ENCODE data around the gene CACNA1I.

- TF ChIP-seq CTCF (conservative IDR thresholded peaks at IDR 0.05) (no peak), ZFX (IDR thresholded peaks at IDR 0.05) (no peak)
Measured at GRCh38 chr22:39627208-39627607, 56.7 kb downstream of the CACNA1I start.
